Left lobe of liver (tissue), 2 donors: ENCODE measurements around the gene STAM2. TPM values are rescaled to one million over a fixed set of nuclear protein-coding genes. Genes with fewer than 3 reads are reported as not detected.
A peak's percentile ranks its signal among the peaks of the same experiment; 100 is the strongest.

Experiments used
- ATAC-seq: fragments of 200-7000 bp; cut with Tn5 transposase; one replicate; pipeline ENCODE4 v1.9.1; 2020; ENCODE audit warnings: mild to moderate bottlenecking, moderate library complexity
- DNase-seq: peaks from one replicate; pipeline ENCODE4 v3.0.0-alpha.2; 2020; ENCODE audit warnings: low spot score
- total RNA-seq: library from RNA; stranded (reverse); gene quantifications from one replicate; pipeline ENCODE4 v1.2.1, GENCODE V29; 2021
- donor health status: DM: no; HTN: no; CAD: no; lungs with moderate emphysema.
- donor health status: DM: no; HTN: yes; CAD: no.

Gene STAM2
- total RNA-seq, 1 donor from 2014 or later = 12.4 TPM

DNA sequence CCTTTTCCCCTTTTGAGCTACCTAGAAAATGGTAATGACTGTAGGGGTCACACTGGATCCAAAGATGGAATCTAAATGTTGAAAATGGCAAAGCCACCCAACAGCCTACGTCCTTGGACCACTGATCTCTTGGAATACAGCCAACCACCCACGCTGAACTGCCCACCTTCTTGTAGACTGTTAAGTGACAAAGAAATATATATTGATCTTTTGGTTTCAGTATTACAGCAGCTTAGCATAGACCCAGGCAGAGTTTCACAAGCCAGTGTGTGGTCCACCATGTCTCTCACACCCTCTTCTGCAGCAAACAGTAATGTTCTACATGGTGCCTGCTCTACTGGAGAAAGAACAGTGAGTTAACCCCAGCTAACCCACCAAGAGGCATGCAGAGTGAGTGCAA is 96.9 kb downstream of the STAM2 start:
- DNase-seq (no peak), ATAC-seq (no peak)

DNA sequence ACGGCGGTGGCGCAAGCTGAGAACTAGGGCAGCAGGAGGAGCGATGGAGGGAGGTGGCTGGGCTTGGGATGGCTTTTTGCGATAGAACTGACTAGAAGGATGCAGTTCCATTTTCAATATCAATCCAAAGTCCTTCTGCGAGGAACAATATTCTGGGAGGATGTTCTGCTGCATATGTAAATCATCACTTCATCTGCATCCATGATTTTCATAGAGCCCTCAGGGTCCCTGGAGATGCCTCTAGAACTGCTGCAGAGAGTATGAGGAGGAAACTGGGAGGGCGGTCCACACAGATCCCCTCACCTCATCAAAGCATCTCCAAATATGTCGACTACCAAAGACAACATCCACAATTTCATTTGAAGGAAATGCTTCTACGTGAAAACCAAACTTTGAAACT is 97.5 kb downstream of the STAM2 start:
- ATAC-seq (no peak), DNase-seq (no peak)

DNA sequence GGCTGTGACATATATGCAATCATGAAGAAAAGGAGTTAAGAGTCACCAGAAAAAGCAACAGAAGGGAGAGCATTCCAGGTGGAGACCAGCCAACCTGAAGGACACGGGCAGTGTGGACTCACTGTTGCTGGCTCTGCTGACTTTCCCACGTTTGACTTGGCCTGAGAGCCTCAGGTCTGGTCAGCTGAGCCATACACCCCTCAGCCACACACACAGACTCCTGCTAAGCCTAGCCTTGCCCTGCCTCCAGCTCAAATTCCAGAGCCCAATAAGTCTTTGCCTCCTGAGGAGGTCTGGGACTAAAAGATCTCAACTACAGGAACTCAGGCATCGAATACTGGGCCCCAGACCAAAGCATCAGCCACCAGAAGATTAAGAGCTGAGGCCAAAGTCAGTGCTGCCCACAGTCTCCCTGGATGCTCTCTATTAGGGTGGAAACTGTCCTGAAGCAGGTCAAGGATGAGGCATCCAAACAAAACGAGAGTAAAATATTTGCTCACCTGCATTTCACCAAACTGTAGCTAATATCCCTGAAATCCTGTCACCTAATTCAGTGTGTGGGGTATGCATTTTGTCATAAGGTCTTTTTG is 100.0 kb downstream of the STAM2 start:
- no peak for DNase-seq
- peak; percentile 84 for ATAC-seq

DNA sequence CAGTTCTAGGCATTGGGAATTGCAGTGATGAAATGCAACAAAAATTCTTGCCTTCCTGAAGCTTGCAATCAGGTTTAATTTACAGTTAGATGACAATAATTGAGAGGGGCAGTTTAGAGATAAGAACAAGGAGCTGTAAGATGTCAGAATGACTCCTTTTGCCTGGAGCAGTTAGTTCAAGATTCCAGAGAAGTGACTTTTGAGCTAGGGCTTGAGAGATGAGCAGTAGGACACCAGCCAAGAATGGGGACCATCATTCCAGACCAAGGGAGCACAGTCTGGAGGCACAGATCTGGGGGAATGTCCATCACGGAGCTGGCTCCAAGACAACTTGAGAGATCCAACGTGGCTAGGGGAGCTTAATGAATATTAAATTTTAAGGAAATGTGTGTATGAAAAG is 103.6 kb downstream of the STAM2 start:
- DNase-seq (no peak), ATAC-seq (no peak)

DNA sequence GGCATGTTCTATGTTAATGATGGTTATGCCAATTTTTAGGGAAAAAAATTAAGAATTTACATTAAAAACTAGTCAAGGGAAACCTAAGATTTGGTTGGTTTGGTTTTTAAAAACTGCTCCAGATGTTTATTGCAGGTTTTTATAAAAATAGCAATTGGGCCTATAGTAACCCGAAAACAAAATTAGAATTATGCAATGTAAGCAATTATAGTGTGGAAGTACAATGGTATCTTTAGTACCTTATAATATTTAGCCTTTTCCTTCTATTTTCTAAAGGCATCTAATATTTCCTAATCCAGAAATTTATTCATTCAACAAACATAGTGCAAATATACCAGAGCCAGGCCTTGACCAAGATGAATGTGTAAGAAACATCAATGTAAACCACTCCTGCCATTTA is 104.0 kb downstream of the STAM2 start:
- ATAC-seq = no peak

DNA sequence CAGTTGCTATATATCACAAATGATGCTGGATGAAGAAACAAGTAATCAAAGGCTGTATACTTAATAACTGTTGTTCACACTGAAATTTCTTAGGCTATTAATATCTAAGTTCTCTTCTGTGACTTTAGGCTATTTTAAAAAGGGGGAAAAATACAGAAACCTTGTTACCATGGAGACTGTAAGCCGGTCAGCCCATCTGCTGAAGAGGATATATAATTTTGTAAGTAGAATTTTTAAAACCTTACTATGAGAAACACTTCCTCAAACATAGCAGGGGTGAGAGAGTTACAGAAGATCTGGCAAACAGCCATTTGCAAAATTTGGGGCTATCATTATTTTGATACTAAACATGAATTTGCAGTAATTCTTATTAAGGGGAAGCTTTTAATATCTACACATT is 104.5 kb downstream of the STAM2 start:
- ATAC-seq (no peak), DNase-seq (no peak)

More for the DNA sequence above, 104.0 kb downstream of the STAM2 start:
- DNase-seq = no peak

DNA sequence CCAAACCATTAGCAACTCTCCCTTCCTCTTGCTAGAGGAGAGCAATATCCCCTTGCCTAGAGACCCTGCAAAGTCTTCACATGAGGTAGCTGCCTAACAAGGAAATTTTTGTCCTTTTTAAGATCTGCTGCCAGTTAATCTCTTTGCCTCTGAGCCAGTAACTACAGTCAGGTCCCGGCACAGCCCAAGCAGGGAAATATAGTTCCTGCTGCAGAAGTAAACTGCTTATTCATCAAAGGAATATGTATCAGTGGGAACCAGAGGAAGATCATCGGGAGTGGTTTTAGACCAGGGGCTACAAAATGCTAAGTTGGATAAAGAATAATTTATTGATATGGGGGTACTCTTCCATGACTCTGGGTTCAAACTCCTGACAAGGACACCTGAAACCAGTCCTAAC is 107.3 kb downstream of the STAM2 start:
- DNase-seq (no peak), ATAC-seq (no peak)

DNA sequence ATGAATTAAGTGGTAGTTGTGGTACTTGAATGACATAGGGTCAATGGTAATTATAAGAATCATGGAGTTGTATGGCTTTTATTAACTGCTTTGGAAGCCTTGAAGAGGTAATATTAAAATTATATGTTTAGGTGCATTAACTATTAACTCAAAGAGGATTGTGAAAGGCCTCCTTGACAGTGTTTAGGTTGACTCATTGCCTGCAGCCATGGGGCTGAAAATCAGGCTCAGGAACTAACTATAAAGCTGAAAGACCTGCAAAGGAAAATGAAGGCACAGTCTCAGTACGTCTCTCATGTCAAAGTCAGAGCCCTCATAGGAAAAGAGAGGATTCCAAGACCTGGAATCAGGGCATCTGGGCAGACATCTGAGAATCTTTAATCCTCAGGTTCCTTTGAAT is 107.7 kb downstream of the STAM2 start:
- ATAC-seq (no peak), DNase-seq (no peak)

Other genes starting within 250 kb of the STAM2 start
- 0.20 TPM for gene CACNB4, start 76.7 kb downstream of the STAM2 start, total RNA-seq
- 3.4 TPM for gene FMNL2, start 159.4 kb upstream of the STAM2 start, total RNA-seq